Fibroblast of lung (primary cell): ENCODE results near the gene TLR4. TPM values are rescaled to one million over a fixed set of nuclear protein-coding genes. Genes with fewer than 3 reads are reported as not detected.

Source experiments
- DNase-seq, 2 donors: peaks; one replicate each; pipeline versions ENCODE4 v3.0.0 to v3.0.0-alpha.2; 2010; ENCODE audit warnings: low read depth in 2 of 2
- H2AFZ ChIP-seq: 2 replicates; pipeline ENCODE4 v1.5.1; 2012; ENCODE audit warnings: low read length, control low read depth, inconsistent platforms
- H3K27ac ChIP-seq: 2 replicates; pipeline ENCODE4 v1.5.1; 2011; ENCODE audit warnings: low read length, control low read depth; ENCODE audit not compliant: insufficient read depth
- H3K27me3 ChIP-seq: 2 replicates; pipeline ENCODE4 v1.5.1; 2011; ENCODE audit warnings: mild to moderate bottlenecking, low read length; ENCODE audit not compliant: control insufficient read depth, insufficient read depth
- H3K36me3 ChIP-seq: 2 replicates; pipeline ENCODE4 v1.5.1; 2011; ENCODE audit warnings: low read length; ENCODE audit not compliant: control insufficient read depth, insufficient read depth
- H3K4me1 ChIP-seq: 2 replicates; pipeline ENCODE4 v1.5.1; 2011; ENCODE audit warnings: low read length; ENCODE audit not compliant: control insufficient read depth, insufficient read depth; ENCODE audit errors: extremely low read depth
- H3K4me2 ChIP-seq: 2 replicates; pipeline ENCODE4 v1.5.1; 2011; ENCODE audit warnings: low read length, control low read depth; ENCODE audit not compliant: insufficient read depth; ENCODE audit errors: extremely low read depth
- H3K4me3 ChIP-seq, 4 experiments: fragments of 200-600 bp in 1 of 4; sonication (generic) in 1 of 4; replicated peaks in 1 of 4; 2 replicates each; pipeline ENCODE4 v1.5.1; 2011 to 2016; ENCODE audit warnings: low read length in 4 of 4, low read depth in 3 of 4, mild to moderate bottlenecking in 3 of 4, control low read depth in 2 of 4, inconsistent platforms in 1 of 4, mixed read lengths in 1 of 4; ENCODE audit not compliant: insufficient read depth in 1 of 4; ENCODE audit errors: control extremely low read depth in 1 of 4
- H3K79me2 ChIP-seq: 2 replicates; pipeline ENCODE4 v1.5.1; 2012; ENCODE audit warnings: mild to moderate bottlenecking, low read length, inconsistent platforms; ENCODE audit not compliant: control insufficient read depth, insufficient read depth
- H3K9ac ChIP-seq: 2 replicates; pipeline ENCODE4 v1.5.1; 2011; ENCODE audit warnings: mild to moderate bottlenecking, low read length, control low read depth; ENCODE audit not compliant: insufficient read depth
- H3K9me3 ChIP-seq: 2 replicates; pipeline ENCODE4 v1.5.1; 2012; ENCODE audit warnings: low read depth, low read length; ENCODE audit not compliant: control insufficient read depth, insufficient read depth
- H4K20me1 ChIP-seq: 2 replicates; pipeline ENCODE4 v1.5.1; 2011; ENCODE audit warnings: low read length; ENCODE audit not compliant: control insufficient read depth, insufficient read depth; ENCODE audit errors: extremely low read depth
- CTCF ChIP-seq, 2 donors: IDR thresholded peaks in 1 of 2; conservative IDR thresholded peaks in 1 of 2; 1 replicate in 1 of 2; 2 replicates in 1 of 2; pipeline ENCODE4 v1.5.1; 2011 to 2012; ENCODE audit warnings: low read length in 2 of 2, control low read depth in 1 of 2, inconsistent platforms in 1 of 2, low read depth in 1 of 2, mild to moderate bottlenecking in 1 of 2
- EZH2 ChIP-seq: IDR thresholded peaks from 2 replicates; pipeline ENCODE4 v1.5.1; 2012; ENCODE audit warnings: low read length, control low read depth, mild to moderate bottlenecking; ENCODE audit errors: missing control alignments
- polyA plus RNA-seq, 2 donors: library from polyadenylated mRNA; depleted of rRNA in 1 of 2; stranded (reverse) in 1 of 2; unstranded in 1 of 2; fragments of >200 nt; gene quantifications; 2 replicates each; pipeline ENCODE4 v1.2.1, GENCODE V29; 2011 to 2012; ENCODE audit warnings: missing spikeins in 1 of 2
- total RNA-seq: library from RNA; depleted of rRNA; stranded (reverse); fragments of >200 nt; gene quantifications from 2 replicates; pipeline ENCODE4 v1.2.1, GENCODE V29; 2014

The TLR4 gene
- total and polyA plus RNA-seq, 2 donors (not counting 1 experiment from before 2014, with no cell fraction given): 2.2 to 2.6 TPM

GRCh38 chr9:117752894-117753293, 48.7 kb downstream of the TLR4 start:
- no peak overlapping the region for H3K27ac ChIP-seq
- no peaks in the 10 kb centered on the region for H3K27me3 ChIP-seq
- no peak for TF ChIP-seq EZH2
- TF ChIP-seq CTCF (conservative IDR thresholded peaks at IDR 0.05 in 1 of 2, IDR thresholded peaks at IDR 0.05 in 1 of 2; ENCODE audit: low read depth in 1 of 2, low read length in 2 of 2): no peak
- no peaks in the 10 kb centered on the region for H3K79me2 ChIP-seq
- no peak overlapping the region for H3K9ac ChIP-seq
- H3K4me2 ChIP-seq: no peak overlapping the region
- H2AFZ ChIP-seq: no peak overlapping the region
- H4K20me1 ChIP-seq: no peaks in the 10 kb centered on the region
- no peaks in the 10 kb centered on the region for H3K9me3 ChIP-seq
- no peak overlapping the region for H3K4me3 ChIP-seq
- no peak for DNase-seq
- no peaks in the 10 kb centered on the region for H3K4me1 ChIP-seq
- no peaks in the 10 kb centered on the region for H3K36me3 ChIP-seq

- no peaks in the 10 kb centered on the region for H3K27me3 ChIP-seq
- no peak overlapping the region for H3K9ac ChIP-seq
- H3K4me3 ChIP-seq: no peak overlapping the region
- no peaks in the 10 kb centered on the region for H3K36me3 ChIP-seq
- H3K9me3 ChIP-seq: no peaks in the 10 kb centered on the region
- no peak overlapping the region for H2AFZ ChIP-seq
- H3K4me1 ChIP-seq: no peaks in the 10 kb centered on the region
- no peak overlapping the region for H3K27ac ChIP-seq
- no peaks in the 10 kb centered on the region for H3K79me2 ChIP-seq
- no peaks in the 10 kb centered on the region for H4K20me1 ChIP-seq
- no peak overlapping the region for H3K4me2 ChIP-seq
- DNase-seq: no peak
- TF ChIP-seq EZH2 (no peak), CTCF (conservative IDR thresholded peaks at IDR 0.05 in 1 of 2, IDR thresholded peaks at IDR 0.05 in 1 of 2; ENCODE audit: low read depth in 1 of 2, low read length in 2 of 2) (no peak)
Measured at GRCh38 chr9:117757561-117758190, 53.5 kb downstream of the TLR4 start.

GRCh38 chr9:117763314-117763713, 59.1 kb downstream of the TLR4 start:
- no peaks in the 10 kb centered on the region for H4K20me1 ChIP-seq
- H3K4me2 ChIP-seq: no peak overlapping the region
- no peak overlapping the region for H3K27ac ChIP-seq
- no peak overlapping the region for H3K9ac ChIP-seq
- no peaks in the 10 kb centered on the region for H3K4me1 ChIP-seq
- H3K9me3 ChIP-seq: no peaks in the 10 kb centered on the region
- DNase-seq: peak in 1 of 2 donors; percentile 35
- no peaks in the 10 kb centered on the region for H3K27me3 ChIP-seq
- TF ChIP-seq CTCF (conservative IDR thresholded peaks at IDR 0.05 in 1 of 2, IDR thresholded peaks at IDR 0.05 in 1 of 2; ENCODE audit: low read depth in 1 of 2, low read length in 2 of 2): no peak
- TF ChIP-seq EZH2: no peak
- H3K4me3 ChIP-seq: no peak overlapping the region
- no peaks in the 10 kb centered on the region for H3K36me3 ChIP-seq
- H2AFZ ChIP-seq: no peak overlapping the region
- H3K79me2 ChIP-seq: no peaks in the 10 kb centered on the region
